Measurements from ENCODE around the gene ALDH3A2. TPM values are rescaled to one million over a fixed set of nuclear protein-coding genes. Genes with fewer than 3 reads are reported as not detected.
"Not testable (repeated sequence)": the region's sequence is repeated elsewhere in the genome, so short reads cannot be mapped to it uniquely, and the experiment has no call there.

ALDH3A2 gene
- polyA plus RNA-seq, 1 donor, result 37.3 TPM

- DNase-seq, result no peak
Measured at GRCh38 chr17:19651451-19652238, 3.1 kb downstream of the ALDH3A2 start.

DNA sequence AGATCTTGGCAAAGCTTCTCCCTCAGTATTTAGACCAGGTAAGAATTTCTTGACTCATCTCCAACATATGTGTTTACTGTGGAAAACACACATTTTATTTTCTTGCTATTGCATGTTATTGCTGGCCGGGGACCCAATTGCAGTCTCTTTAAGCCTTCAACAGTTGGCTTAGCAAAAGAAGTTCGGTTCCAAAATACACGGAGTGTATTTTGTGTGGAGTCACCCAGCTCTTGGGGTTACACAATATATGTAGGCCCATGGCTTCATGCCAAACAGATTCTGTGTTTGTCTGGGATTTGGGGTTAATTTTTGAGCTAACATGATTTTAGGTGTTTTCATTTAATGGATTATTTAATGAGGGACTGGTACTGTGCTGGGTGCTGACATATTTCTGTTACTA lies 4.0 kb downstream of the ALDH3A2 start:
- no peak for DNase-seq

GRCh38 chr17:19654342-19654886 lies 5.9 kb downstream of the ALDH3A2 start:
- no peak for DNase-seq

- no peak for DNase-seq
Measured at GRCh38 chr17:19654896-19655295, 6.3 kb downstream of the ALDH3A2 start.

GRCh38 chr17:19656336-19656735 lies 7.8 kb downstream of the ALDH3A2 start:
- DNase-seq, result no peak

DNA sequence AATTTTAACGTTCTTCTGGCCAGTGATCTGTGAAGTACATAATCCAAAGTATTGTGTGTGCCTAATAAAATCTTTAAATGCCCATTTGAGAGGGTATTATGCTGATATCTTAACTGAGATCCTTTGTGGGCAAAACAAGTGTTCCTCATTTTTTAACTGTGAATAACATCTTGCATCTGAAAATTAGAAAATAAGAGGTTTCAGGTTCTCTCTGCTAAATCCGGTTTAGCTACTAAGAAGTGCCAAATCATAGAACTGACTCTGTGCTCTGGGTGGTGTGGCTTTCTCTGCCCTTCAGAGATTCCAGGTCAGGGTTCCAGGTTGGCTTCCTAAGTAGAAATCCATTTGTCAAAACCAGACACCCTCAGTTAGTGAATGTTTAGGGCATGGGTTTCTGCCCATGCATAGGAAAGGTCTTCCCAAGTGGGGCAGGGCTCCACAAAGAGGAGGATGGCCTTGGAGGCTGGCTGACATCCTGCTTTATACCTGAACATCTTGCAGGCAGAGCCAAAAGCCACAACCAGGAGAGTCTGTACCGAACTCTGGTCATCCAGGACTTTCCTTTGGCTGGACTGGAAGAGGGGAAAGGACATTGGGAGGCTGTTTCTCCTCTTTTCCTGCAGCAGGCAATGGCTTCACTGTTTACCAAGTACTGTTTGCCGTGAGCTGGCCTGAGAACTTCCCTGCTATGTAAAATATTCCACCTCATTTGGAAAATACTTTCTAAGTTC lies 8.5 kb downstream of the ALDH3A2 start:
- no peak for DNase-seq

- no peak for DNase-seq
Measured at GRCh38 chr17:19659366-19660177, 11.0 kb downstream of the ALDH3A2 start.

DNA sequence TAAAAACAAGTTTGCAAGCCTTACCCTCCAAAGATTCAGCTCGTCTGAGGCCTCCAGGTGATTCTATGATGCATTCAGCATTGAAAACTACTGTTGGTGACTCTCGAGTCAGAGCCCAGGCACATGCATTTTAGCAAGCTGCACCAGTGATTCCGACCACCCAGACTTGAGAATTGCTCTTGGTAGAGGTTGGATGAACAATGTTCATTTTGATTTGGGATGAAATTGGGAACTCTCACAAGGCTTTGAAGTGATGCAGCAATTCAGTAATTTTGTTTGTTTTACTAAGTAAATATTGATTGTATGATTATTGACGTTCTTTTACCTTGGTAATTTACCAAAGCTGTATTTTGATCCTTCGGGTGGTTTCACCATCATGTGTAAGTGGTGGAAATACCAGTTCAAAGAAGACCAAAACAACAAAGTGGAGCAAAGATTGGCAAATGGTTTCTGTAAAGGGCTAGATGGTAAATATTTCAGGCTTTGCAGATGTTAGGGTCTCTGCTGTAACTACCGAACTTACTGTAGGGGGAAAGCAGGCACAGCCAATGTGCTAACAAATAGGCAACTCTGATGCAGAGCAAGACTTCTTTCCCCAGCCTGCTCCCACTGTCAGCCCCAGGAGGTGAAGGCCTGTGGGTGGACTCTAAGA lies 11.8 kb downstream of the ALDH3A2 start:
- DNase-seq, result no peak

GRCh38 chr17:19661121-19661520 lies 12.6 kb downstream of the ALDH3A2 start:
- no peak for DNase-seq

- no peak for DNase-seq
Measured at GRCh38 chr17:19663097-19663496, 14.5 kb downstream of the ALDH3A2 start.

- no peak for DNase-seq
Measured at GRCh38 chr17:19664136-19664820, 15.7 kb downstream of the ALDH3A2 start.

DNA sequence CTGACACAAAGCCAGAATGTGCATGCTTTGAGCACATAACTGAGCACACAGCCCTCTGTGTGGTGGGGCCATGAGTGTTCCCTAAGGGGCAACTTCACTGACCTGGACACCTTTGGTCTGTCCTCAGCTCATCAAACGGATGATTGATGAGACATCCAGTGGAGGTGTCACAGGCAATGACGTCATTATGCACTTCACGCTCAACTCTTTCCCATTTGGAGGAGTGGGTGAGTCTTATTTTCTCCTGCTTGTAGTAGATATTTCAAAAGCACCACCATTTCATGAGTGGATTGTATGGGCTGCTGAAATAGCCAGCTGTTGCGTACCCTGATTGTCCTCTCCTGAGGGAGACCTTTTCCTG lies 16.2 kb downstream of the ALDH3A2 start:
- no peak for DNase-seq

- not testable (repeated sequence) for DNase-seq
Measured at GRCh38 chr17:19669680-19670079, 21.1 kb downstream of the ALDH3A2 start.

GRCh38 chr17:19670908-19671307 lies 22.4 kb downstream of the ALDH3A2 start:
- no peak for DNase-seq

DNA sequence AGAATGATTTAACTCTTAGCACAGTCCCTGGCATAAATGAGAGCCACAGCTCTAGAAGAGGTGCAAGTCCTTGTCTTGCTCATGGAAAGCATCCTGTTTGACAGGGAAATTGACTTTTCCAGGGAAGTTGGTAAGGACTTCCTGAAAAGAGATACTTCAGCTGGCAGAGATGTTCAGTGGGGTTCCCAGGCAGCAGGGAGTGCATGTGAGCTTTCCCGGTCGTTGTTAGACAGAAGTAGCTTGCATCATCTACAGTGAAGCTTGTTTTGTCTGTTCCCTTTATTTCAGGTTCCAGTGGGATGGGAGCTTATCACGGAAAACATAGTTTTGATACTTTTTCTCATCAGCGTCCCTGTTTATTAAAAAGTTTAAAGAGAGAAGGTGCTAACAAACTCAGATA lies 22.9 kb downstream of the ALDH3A2 start:
- DNase-seq, result no peak

DNA sequence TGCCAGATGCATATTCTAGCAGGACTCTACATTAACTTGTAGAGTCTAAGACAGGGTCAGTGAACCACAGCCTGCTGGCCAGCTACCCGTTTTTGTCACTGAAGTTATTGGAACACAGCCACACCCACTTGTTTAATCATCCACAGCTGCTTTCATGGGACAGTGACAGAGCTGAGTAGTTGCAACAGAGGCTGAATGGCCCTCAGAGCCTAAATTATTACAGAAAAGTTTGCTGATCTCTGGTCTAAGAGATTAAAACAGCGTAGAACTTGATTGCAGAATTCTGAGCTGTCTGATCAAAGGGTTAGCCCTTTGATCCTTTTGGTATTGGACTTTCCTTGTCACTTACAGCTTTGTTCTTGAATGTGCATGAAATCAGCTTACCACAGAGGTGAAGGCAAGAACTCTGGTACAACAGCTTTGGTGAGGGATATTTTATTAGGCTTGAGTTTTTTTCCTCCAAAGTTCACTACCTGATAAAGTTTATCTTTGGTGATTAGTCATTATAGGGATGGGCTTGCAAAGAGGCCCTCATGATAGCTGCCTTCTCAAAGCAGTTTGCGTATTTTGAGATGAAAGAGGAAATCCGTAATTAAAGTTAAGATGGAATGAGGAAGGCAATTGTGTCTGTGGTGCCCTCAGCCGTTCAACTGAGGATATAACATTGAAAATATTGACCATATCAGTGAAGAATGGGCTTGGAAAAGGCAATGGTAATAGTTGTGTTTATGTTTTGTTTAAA lies 23.6 kb downstream of the ALDH3A2 start:
- no peak for DNase-seq

GRCh38 chr17:19673623-19674022 lies 25.1 kb downstream of the ALDH3A2 start:
- no peak for DNase-seq

- DNase-seq, result no peak
Measured at GRCh38 chr17:19676896-19677295, 28.3 kb downstream of the ALDH3A2 start.

DNA sequence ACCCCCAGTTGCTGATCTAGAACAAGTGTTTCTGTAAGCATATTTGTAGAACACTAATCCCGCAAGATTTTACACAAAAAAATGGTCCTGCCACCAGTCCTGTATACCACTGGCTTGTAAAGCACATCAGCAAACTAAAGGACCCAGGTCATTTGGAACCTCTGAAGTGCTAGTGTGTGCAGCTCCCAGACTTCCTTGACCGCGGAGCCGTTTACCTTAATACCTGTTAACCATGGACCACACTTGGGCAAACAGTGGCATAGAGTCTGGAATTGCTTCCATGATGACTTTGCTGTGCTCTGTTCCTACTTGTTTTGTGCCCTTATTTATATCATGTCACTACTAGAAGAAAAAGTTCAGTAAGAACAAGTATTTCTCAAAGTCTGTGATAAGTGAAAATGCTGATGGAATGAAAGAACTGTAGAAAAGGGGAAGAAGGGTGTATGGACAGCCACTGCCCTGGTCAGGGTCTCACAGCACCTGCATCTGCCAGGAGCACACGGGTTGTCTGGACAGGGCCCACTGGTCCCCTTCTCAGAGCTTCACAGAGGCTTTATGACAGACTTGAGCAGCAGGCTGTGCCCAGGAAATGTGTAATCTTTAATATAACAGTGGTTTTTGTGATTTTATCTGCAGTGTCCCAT lies 29.3 kb downstream of the ALDH3A2 start:
- no peak for DNase-seq

Measured in hindlimb muscle (tissue), 1 donor.